ENCODE results near the gene HFE. TPM values are rescaled to one million over a fixed set of nuclear protein-coding genes. Genes with fewer than 3 reads are reported as not detected.

HFE gene
- total RNA-seq, 4 donors from 2014 or later = 5.9 to 11.0 (median 9.0) TPM

DNA sequence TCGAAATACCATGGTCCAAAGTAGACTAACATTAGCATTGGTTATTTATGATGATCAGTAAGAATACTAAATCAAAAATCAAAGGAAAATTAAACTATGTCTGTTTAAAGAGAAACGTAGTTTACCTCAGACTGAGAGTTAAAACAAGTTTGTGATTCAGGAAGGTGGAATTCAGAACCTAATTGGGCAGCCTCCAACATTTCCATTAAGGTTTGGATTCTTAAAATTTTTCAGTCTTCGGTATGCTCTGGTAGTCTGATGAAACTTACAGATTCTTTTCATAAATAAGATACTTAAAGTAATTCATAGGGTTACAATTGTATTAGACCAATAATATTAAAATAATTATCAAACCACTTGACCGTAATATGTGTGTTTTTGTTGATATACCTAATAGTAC is 18.6 kb downstream of the HFE start:
- no peaks in the 10 kb centered on the region for H3K9me3 ChIP-seq
- no peak overlapping the region for H3K27ac ChIP-seq
- no peaks in the 10 kb centered on the region for H3K36me3 ChIP-seq
- DNase-seq (ENCODE audit: low spot score in 2 of 2) = no peak
- H3K27me3 ChIP-seq = no peaks in the 10 kb centered on the region
- peaks cover 0 to 12% (median 0%) of the 10 kb centered on the region in 4 donors for H3K4me1 ChIP-seq
- WGBS, 2 donors = 82 to 83% methylated on average over 4 of the region's 4 CpGs
- no peak overlapping the region for H3K4me3 ChIP-seq
- TF ChIP-seq EP300 (IDR thresholded peaks at IDR 0.05) (no peak), POLR2A (IDR thresholded peaks at IDR 0.05) (no peak)
- TF ChIP-seq, protein P1, sequence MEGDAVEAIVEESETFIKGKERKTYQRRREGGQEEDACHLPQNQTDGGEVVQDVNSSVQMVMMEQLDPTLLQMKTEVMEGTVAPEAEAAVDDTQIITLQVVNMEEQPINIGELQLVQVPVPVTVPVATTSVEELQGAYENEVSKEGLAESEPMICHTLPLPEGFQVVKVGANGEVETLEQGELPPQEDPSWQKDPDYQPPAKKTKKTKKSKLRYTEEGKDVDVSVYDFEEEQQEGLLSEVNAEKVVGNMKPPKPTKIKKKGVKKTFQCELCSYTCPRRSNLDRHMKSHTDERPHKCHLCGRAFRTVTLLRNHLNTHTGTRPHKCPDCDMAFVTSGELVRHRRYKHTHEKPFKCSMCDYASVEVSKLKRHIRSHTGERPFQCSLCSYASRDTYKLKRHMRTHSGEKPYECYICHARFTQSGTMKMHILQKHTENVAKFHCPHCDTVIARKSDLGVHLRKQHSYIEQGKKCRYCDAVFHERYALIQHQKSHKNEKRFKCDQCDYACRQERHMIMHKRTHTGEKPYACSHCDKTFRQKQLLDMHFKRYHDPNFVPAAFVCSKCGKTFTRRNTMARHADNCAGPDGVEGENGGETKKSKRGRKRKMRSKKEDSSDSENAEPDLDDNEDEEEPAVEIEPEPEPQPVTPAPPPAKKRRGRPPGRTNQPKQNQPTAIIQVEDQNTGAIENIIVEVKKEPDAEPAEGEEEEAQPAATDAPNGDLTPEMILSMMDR (IDR thresholded peaks at IDR 0.05) = no peak

DNA sequence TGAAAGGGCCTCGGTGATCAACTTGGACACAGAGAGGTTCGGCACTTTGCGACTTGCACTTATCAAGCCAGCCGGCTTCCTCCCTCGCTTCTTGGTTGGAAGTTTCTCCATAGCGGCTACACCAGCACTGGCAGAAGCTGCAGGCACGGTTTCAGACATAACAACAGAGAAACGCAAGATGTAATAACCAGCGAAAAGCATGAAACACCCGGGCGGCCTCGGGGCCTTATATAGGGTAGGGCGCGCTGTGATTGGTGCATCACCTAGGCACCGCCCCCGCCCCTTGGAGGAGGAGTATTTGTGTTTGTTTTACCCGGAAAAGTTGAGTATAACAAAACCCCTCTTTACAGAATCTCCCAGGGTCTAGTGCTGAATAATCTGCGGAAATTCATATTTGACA is 20.7 kb downstream of the HFE start:
- Histone ChIP-seq H3K27ac (no peak overlapping the region), H3K27me3 (no peaks in the 10 kb centered on the region), H3K4me1 (peaks cover 0 to 11% (median 0%) of the 10 kb centered on the region in 4 donors), H3K9me3 (no peaks in the 10 kb centered on the region), H3K4me3 (no peak overlapping the region), H3K36me3 (no peaks in the 10 kb centered on the region)
- TF ChIP-seq EP300 (IDR thresholded peaks at IDR 0.05) (no peak), POLR2A (IDR thresholded peaks at IDR 0.05) (no peak)
- TF ChIP-seq, protein P1 (IDR thresholded peaks at IDR 0.05) = no peak
- 94 to 97% methylated on average over 18 of the region's 18 CpGs for WGBS, 2 donors
- no peak for DNase-seq (ENCODE audit: low spot score in 2 of 2)

DNA sequence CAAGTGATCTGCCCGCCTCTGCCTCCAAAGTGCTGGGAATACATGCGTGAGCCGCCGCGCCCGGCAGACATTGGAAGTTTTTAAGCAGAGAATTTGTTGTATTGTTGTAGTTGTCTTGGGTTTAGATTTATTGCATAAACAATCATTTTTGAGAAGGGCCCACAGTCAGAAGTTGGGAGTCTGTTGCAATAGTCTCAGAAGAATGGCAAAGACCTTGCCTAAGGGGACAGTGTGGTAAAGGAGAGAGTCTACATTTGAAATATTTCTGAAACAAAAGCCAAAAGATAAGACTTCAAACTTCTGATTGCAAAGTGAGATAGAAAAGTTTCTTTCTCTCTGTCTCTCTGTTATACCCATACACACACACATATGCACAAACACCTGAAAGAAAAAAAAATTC is 22.5 kb downstream of the HFE start:
- Histone ChIP-seq H3K9me3 (no peaks in the 10 kb centered on the region), H3K36me3 (no peaks in the 10 kb centered on the region), H3K27me3 (no peaks in the 10 kb centered on the region), H3K27ac (no peak overlapping the region), H3K4me3 (no peak overlapping the region), H3K4me1 (no peaks in the 10 kb centered on the region)
- 93 to 94% methylated on average over 6 of the region's 6 CpGs for WGBS, 2 donors
- no peak for TF ChIP-seq POLR2A (IDR thresholded peaks at IDR 0.05)
- TF ChIP-seq, protein P1 (IDR thresholded peaks at IDR 0.05) = no peak
- TF ChIP-seq EP300 (IDR thresholded peaks at IDR 0.05) = no peak
- DNase-seq (ENCODE audit: low spot score in 2 of 2) = no peak

DNA sequence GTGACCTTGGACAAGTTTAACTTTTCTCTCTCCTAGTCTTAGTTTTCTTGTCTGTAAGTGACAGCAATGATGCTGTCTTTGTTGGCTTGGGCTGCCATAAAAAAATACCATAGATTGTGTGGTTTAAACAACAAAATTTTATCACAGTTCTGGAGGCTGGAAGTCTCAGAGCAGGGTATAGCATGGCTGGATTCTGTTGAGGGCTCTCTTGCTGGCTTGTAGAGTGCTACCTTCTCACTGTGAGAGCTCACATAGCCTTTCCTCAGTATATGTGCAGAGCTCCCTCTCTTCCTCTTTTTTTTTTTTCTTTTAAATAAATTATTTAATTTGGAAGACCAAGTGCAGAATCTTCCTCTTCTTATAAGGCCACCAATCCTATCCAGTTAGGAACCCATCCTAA is 26.3 kb downstream of the HFE start:
- TF ChIP-seq EP300 (IDR thresholded peaks at IDR 0.05) = no peak
- TF ChIP-seq POLR2A (IDR thresholded peaks at IDR 0.05) = no peak
- TF ChIP-seq, protein P1 (IDR thresholded peaks at IDR 0.05) = no peak
- no peaks in the 10 kb centered on the region for H3K36me3 ChIP-seq
- H3K9me3 ChIP-seq = no peaks in the 10 kb centered on the region
- H3K27ac ChIP-seq = no peak overlapping the region
- H3K4me3 ChIP-seq = no peak overlapping the region
- DNase-seq (ENCODE audit: low spot score in 2 of 2) = no peak
- H3K4me1 ChIP-seq = no peaks in the 10 kb centered on the region
- H3K27me3 ChIP-seq = no peaks in the 10 kb centered on the region

DNA sequence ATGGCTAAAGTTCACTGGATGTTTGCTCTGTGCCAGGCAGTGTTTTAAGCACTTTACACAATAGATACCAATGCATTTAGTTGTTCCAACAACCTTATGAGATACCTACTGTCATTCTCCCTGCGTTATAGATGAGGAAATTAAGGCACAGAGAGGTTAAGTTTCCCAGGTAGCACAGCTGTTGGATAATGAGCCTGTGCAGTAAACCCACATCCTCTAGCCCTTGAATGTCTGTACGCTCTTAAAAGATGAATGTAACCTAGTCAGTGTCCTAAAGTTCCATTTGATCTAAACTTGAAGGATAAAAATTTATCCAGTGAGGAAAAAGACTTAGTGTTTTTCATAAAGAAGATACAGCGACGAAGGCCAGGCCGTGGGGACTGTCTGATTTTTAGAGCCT is 28.0 kb downstream of the HFE start:
- WGBS, 2 donors = 92 to 96% methylated on average over 5 of the region's 5 CpGs
- H3K27ac ChIP-seq = no peak overlapping the region
- peaks cover 0 to 5% (median 0%) of the 10 kb centered on the region in 4 donors for H3K4me1 ChIP-seq
- H3K36me3 ChIP-seq = no peaks in the 10 kb centered on the region
- TF ChIP-seq POLR2A (IDR thresholded peaks at IDR 0.05) (no peak), EP300 (IDR thresholded peaks at IDR 0.05) (no peak)
- TF ChIP-seq, protein P1 (IDR thresholded peaks at IDR 0.05) = no peak
- H3K27me3 ChIP-seq = no peaks in the 10 kb centered on the region
- no peak for DNase-seq (ENCODE audit: low spot score in 2 of 2)
- no peaks in the 10 kb centered on the region for H3K9me3 ChIP-seq
- no peak overlapping the region for H3K4me3 ChIP-seq
